ENCODE results near the gene RCSD1. TPM values are rescaled to one million over a fixed set of nuclear protein-coding genes. Genes with fewer than 3 reads are reported as not detected.

Gene RCSD1
- total and polyA plus RNA-seq, 2 donors = 16.0 to 19.9 TPM

- WGBS = 79% methylated on average over 2 of the region's 2 CpGs
- H3K36me3 ChIP-seq (ENCODE audit: insufficient read depth) = no peaks in the 10 kb centered on the region
- DNase-seq (ENCODE audit: extremely low spot score) = no peak
- H3K4me3 ChIP-seq (ENCODE audit: low read depth, low read length) = no peak overlapping the region
- H3K27ac ChIP-seq (ENCODE audit: low read depth) = no peak overlapping the region
- H3K4me1 ChIP-seq (ENCODE audit: insufficient read depth) = no peaks in the 10 kb centered on the region
These were observed 76.3 kb downstream of the RCSD1 start for GRCh38 chr1:167706363-167706762.

- no peak for DNase-seq (ENCODE audit: extremely low spot score)
- Histone ChIP-seq H3K4me3 (ENCODE audit: low read depth, low read length) (no peak overlapping the region), H3K4me1 (ENCODE audit: insufficient read depth) (no peaks in the 10 kb centered on the region), H3K36me3 (ENCODE audit: insufficient read depth) (no peaks in the 10 kb centered on the region), H3K27ac (ENCODE audit: low read depth) (no peak overlapping the region)
- WGBS = 84% methylated on average over 10 of the region's 10 CpGs
These were observed 77.2 kb downstream of the RCSD1 start for GRCh38 chr1:167706931-167707877.

- Histone ChIP-seq H3K4me3 (ENCODE audit: low read depth, low read length) (no peak overlapping the region), H3K36me3 (ENCODE audit: insufficient read depth) (no peaks in the 10 kb centered on the region), H3K27ac (ENCODE audit: low read depth) (no peak overlapping the region), H3K4me1 (ENCODE audit: insufficient read depth) (no peaks in the 10 kb centered on the region)
- 91% methylated on average over 4 of the region's 4 CpGs for WGBS
- no peak for DNase-seq (ENCODE audit: extremely low spot score)
These were observed 77.9 kb downstream of the RCSD1 start for GRCh38 chr1:167707942-167708341.

GRCh38 chr1:167708940-167709389, 78.9 kb downstream of the RCSD1 start:
- Histone ChIP-seq H3K27ac (ENCODE audit: low read depth) (no peak overlapping the region), H3K36me3 (ENCODE audit: insufficient read depth) (no peaks in the 10 kb centered on the region), H3K4me1 (ENCODE audit: insufficient read depth) (no peaks in the 10 kb centered on the region), H3K4me3 (ENCODE audit: low read depth, low read length) (no peak overlapping the region)
- WGBS = 64% methylated on average over 3 of the region's 3 CpGs
- no peak for DNase-seq (ENCODE audit: extremely low spot score)

- Histone ChIP-seq H3K4me3 (ENCODE audit: low read depth, low read length) (no peak overlapping the region), H3K36me3 (ENCODE audit: insufficient read depth) (no peaks in the 10 kb centered on the region), H3K4me1 (ENCODE audit: insufficient read depth) (no peaks in the 10 kb centered on the region), H3K27ac (ENCODE audit: low read depth) (no peak overlapping the region)
- no peak for DNase-seq (ENCODE audit: extremely low spot score)
- 90% methylated on average over 1 of the region's 1 CpG for WGBS
These were observed 80.8 kb downstream of the RCSD1 start for GRCh38 chr1:167710836-167711235.

GRCh38 chr1:167711797-167712196, 81.8 kb downstream of the RCSD1 start:
- H3K27ac ChIP-seq (ENCODE audit: low read depth) = no peak overlapping the region
- no peak overlapping the region for H3K4me3 ChIP-seq (ENCODE audit: low read depth, low read length)
- DNase-seq (ENCODE audit: extremely low spot score) = no peak
- no peaks in the 10 kb centered on the region for H3K36me3 ChIP-seq (ENCODE audit: insufficient read depth)
- no peaks in the 10 kb centered on the region for H3K4me1 ChIP-seq (ENCODE audit: insufficient read depth)
- 72% methylated on average over 3 of the region's 3 CpGs for WGBS

- 8% methylated on average over 31 of the region's 31 CpGs for WGBS
These were observed 83.5 kb downstream of the RCSD1 start for GRCh38 chr1:167713330-167714081.

GRCh38 chr1:167714098-167714438, 84.0 kb downstream of the RCSD1 start:
- DNase-seq (ENCODE audit: extremely low spot score) = no peak
- H3K27ac ChIP-seq (ENCODE audit: low read depth) = no peak overlapping the region
- H3K4me3 ChIP-seq (ENCODE audit: low read depth, low read length) = peak overlapping the region; percentile 59
- H3K4me1 ChIP-seq (ENCODE audit: insufficient read depth) = no peaks in the 10 kb centered on the region
- H3K36me3 ChIP-seq (ENCODE audit: insufficient read depth) = no peaks in the 10 kb centered on the region
- WGBS = under 1% methylated on average over 28 of the region's 28 CpGs

More at GRCh38 chr1:167713330-167714081, 83.5 kb downstream of the RCSD1 start:
- H3K27ac ChIP-seq (ENCODE audit: low read depth) = no peak overlapping the region
- peak overlapping the region; percentile 59 for H3K4me3 ChIP-seq (ENCODE audit: low read depth, low read length)
- DNase-seq (ENCODE audit: extremely low spot score) = no peak
- no peaks in the 10 kb centered on the region for H3K36me3 ChIP-seq (ENCODE audit: insufficient read depth)
- H3K4me1 ChIP-seq (ENCODE audit: insufficient read depth) = no peaks in the 10 kb centered on the region

GRCh38 chr1:167714439-167715156, 84.6 kb downstream of the RCSD1 start:
- Histone ChIP-seq H3K27ac (ENCODE audit: low read depth) (peak overlapping the region; percentile 51), H3K4me1 (ENCODE audit: insufficient read depth) (no peaks in the 10 kb centered on the region), H3K36me3 (ENCODE audit: insufficient read depth) (no peaks in the 10 kb centered on the region), H3K4me3 (ENCODE audit: low read depth, low read length) (peak overlapping the region; percentile 59)
- WGBS = under 1% methylated on average over 50 of the region's 50 CpGs
- peak; percentile 84 for DNase-seq (ENCODE audit: extremely low spot score)

- peak; percentile 93 for DNase-seq (ENCODE audit: extremely low spot score)
- under 1% methylated on average over 26 of the region's 26 CpGs for WGBS
- no peaks in the 10 kb centered on the region for H3K4me1 ChIP-seq (ENCODE audit: insufficient read depth)
- peak overlapping the region; percentile 25 for H3K27ac ChIP-seq (ENCODE audit: low read depth)
- peak overlapping the region; percentile 35 for H3K4me3 ChIP-seq (ENCODE audit: low read depth, low read length)
- no peaks in the 10 kb centered on the region for H3K36me3 ChIP-seq (ENCODE audit: insufficient read depth)
These were observed 85.3 kb downstream of the RCSD1 start for GRCh38 chr1:167715157-167715999.

GRCh38 chr1:167716000-167716271, 85.9 kb downstream of the RCSD1 start:
- no peaks in the 10 kb centered on the region for H3K36me3 ChIP-seq (ENCODE audit: insufficient read depth)
- DNase-seq (ENCODE audit: extremely low spot score) = no peak
- WGBS = under 1% methylated on average over 4 of the region's 4 CpGs
- no peaks in the 10 kb centered on the region for H3K4me1 ChIP-seq (ENCODE audit: insufficient read depth)
- peak overlapping the region; percentile 35 for H3K4me3 ChIP-seq (ENCODE audit: low read depth, low read length)
- no peak overlapping the region for H3K27ac ChIP-seq (ENCODE audit: low read depth)

GRCh38 chr1:167717351-167717750, 87.3 kb downstream of the RCSD1 start:
- H3K4me3 ChIP-seq (ENCODE audit: low read depth, low read length) = no peak overlapping the region
- DNase-seq (ENCODE audit: extremely low spot score) = no peak
- no peaks in the 10 kb centered on the region for H3K36me3 ChIP-seq (ENCODE audit: insufficient read depth)
- 72% methylated on average over 3 of the region's 3 CpGs for WGBS
- no peaks in the 10 kb centered on the region for H3K4me1 ChIP-seq (ENCODE audit: insufficient read depth)
- H3K27ac ChIP-seq (ENCODE audit: low read depth) = no peak overlapping the region

All from urinary bladder (tissue), 4 donors.